HG03354 (cell line): Measurements from ENCODE around the gene TRPV5.

Experiments used
- ATAC-seq: cut with Tn5 transposase; IDR thresholded peaks from one replicate; pipeline ENCODE4 v1.9.1; 2021; ENCODE audit warnings: mild to moderate bottlenecking; ENCODE audit not compliant: unreplicated experiment, poor library complexity, severe bottlenecking

The TRPV5 gene

DNA sequence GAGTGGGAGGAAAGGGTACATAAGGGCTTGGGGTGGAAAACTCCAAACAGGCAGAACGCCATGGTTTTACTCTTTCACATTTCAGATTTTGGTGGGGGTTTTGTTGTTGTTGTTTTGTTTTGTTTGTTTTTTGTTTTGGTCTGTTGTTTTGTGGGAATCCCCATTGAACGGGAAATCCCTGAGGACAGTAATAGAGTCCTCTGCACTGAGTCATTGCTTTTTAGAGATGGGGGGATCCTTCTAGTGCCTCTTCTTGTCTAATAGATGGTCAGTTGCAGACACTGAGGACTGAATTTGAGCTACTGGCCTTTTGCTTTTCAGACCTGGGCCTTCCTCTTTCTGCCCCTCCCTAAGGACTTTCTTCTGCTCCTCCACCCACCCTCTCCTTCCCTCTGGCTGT lies 20.0 kb downstream of the TRPV5 start:
- no peak for ATAC-seq

DNA sequence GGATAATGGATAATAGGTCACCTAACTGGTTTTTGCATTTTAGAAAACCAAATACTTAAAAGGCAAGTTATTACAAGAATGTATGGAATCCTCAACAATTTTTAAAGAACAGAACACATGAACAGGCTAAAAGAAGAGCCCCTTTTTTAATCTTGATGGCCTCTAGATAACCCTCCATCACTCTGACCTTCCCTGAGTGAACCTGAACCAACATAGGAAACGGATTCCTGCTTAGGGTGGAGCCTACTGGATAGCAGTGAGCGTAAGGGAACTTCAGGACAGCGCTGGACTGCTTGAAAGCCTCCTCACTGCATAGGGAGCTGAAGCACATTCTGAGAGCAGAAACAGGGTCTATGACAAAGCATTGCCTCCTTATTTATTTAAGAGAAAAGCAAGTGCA lies 20.5 kb downstream of the TRPV5 start:
- no peak for ATAC-seq

DNA sequence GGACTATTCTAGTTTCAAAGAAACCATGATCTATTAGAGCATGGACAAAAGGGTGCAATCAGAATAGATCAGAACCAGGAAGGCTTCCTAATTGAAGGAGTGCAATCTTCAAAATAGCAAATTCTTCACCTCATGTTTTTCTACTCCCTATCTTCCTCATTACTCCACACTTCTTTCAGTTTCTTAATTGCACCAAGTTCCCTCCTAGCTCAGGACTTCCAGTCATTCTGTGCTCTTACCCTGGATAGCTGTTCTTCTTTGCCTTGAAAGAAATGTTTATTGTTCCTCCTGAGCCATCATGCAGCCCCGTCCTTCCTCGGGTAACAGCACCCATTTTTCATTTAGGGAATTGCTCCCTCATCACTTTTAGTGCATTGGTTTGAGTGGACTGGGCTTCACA lies 23.1 kb downstream of the TRPV5 start:
- no peak for ATAC-seq

DNA sequence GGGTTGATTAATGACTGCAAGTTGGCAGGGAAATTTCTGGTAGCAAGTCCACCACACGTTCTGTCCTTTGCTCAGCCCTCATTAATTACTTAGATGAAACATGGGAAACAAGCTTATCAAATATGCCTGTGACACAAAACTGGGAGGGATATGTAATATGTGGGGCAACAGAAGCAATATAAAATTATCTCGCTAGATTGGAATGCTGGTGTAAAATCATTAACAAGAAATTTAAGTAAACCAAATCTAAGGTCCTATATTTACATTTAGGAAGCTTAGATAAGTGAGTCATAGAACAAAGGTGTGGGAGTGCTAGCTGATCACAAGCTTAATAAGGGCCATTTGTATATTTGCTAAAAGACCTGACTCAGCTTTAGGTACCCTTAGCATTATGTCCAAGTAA lies 23.5 kb downstream of the TRPV5 start:
- no peak for ATAC-seq

DNA sequence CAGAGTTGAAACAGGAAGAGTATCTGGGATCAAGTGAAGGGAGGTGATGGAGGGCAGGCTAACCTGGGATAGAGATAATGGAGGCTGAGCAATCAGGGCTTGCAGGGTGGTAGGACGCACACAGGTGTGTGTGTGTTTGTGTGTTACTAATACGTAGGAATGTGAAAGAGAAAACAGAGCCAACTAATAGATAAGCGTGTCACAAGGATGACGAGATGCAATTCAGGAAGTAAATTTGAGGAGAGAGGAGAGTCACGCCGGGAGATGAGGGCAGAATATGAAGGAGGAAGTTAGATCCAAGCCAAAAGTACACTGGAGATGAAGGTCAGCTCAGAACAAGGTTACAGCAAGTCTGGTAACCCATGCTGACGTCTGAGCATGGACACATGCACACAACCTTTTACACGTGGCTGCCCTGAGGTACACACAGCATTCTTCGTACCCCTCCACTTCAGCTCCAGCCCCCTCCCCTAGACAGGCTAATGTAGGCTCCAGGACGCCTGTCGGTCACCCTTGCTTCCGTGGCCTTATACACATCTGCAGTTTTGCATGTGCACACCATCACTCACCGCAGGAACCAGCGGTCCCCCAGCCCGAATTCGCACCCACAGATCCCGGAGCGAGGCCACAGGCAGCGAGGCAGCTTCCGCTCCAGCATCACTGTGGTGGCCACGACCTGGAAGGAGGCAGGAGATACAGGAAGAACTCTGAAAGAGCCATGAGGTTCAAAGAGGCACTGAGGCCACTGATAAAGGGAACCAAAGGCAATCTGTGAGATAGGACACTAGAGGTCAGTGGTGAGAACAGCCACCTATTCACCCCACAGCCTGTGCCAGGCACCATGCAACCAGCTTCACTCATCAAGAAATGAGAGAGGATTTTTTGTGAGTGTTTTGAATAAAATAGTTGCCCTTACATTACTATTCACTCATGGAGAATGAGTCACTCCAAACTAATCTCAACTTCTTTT lies 24.3 kb downstream of the TRPV5 start:
- ATAC-seq, result no peak

DNA sequence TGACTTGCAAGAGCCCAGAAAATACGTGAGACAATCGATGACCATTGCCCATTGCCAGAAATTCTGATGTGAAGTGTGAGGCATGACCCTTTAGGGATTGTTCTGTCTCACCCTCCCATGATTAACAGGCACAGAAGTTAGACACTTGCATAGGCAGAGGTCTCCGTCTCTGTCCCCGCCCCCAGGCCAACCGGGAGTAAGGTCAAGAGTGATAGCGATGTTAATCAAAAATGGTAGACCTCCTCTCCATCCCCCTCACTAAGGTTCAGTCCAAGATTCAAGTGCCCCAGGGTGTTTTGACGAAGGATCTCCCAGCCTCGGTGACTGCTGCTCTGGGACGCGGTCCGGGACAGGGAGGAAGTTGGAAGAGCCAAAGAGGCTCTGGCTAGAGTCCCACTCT lies 25.3 kb downstream of the TRPV5 start:
- no peak for ATAC-seq

DNA sequence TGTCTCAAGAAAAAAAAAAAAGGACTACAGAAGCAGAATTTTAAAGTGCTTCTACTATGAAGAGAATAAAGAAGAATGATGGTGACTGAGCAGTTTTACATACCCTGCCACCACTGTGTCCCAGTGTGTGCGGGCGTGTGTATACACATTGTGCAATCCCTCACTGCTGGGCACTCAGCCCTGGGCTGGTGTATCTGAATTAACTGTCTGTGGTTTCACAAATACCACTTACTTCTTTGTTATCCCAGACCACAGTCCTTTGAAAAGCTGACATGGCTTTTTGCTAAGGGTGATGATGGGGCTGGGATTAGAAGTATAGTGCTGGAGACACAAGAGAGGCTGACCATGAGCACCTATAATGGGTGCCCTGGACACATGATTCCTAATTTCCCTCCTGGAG lies 26.9 kb downstream of the TRPV5 start:
- no peak for ATAC-seq

DNA sequence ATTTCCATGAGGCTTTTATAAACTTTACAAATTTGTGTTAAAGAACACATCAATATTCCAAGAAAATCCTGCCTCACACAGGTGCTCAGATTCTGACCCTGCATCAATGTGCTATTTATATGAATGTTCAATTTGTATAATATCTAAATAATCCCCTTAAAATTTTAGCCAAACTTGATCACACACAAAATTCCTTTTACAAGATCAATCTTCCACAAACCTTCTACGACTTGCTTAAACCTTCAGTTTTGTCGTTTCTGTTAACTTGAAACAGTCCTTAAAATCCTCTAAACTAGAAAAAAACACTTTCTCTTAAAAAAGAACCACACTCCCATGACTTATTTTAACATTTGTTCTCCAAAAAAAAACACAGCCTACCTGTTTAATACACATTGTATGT lies 27.8 kb downstream of the TRPV5 start:
- ATAC-seq, result no peak

DNA sequence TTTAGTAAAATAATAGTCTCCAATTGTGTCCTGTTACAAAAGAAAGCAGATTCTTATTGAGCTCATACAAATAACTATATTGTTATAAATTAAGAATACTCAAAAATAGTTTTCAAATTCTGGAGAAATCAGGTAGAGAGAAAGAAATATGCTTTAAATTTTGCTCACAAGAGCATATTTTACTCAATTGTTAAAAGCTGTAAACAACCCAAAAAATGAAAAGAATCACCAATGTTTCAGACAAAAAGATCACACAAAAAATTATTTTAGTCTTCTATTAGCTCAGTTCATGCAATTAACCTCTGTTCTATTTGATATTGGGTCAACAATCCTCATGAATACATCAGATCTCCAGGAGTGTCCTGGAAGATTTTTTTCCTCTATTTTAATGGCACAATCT lies 29.4 kb downstream of the TRPV5 start:
- no peak for ATAC-seq

DNA sequence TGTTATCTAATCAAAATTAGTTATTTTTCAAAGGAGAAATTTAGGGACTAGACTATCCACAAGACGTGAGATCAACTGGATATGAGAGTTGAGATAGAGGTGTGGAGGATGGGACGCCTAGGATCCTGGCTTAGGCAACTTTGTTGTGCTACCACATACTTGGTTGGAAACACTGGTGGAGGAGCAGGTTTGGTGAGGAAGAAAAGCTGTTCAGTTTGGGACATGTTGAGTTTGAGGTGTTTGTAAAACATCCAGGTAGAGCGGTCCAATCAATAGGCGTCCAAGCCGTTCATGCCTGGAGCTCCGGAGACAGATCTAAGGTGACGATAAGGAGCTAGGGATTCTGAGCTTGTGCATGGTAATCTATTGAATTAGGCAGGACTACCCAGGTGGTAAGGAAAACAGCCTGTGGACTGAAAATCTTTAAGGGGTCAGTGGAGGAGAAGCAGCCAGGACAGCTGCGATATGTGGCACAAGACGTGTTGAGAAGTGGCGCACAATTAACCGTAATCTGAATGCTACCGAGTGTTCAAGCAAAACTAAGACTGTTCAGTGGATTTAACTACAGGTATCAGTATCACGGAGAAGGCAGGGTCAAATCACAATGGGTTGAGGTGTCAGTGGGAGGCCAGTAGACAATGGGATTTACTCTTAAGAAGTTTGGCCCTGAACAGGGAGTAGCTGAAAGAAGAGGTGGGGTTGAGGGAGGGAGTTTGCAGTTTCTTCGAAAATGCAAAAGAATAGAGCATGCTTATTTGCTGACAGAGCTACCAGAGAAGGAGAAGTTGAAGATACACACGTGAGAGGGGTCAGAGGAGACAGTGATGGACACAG lies 31.9 kb downstream of the TRPV5 start:
- no peak for ATAC-seq

DNA sequence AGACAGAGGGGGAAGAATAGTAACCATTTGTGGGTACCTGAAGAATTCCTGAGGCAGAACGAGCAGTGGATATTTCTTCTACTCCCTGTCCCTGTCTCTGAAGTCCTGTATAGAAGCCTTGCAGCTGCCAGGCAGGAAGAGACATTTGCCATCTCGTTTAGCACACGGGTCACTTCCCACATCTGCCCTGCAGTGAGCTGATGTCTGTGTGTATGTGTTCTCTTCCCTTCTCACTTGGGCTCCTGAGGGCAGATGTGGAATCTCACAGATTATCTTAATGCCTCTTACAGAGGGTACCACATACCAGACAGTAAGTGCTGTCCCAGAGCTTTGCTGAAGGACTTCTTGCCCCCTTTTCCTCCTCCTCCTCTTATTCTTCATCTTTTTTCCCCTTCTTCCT lies 33.9 kb downstream of the TRPV5 start:
- ATAC-seq, result no peak

DNA sequence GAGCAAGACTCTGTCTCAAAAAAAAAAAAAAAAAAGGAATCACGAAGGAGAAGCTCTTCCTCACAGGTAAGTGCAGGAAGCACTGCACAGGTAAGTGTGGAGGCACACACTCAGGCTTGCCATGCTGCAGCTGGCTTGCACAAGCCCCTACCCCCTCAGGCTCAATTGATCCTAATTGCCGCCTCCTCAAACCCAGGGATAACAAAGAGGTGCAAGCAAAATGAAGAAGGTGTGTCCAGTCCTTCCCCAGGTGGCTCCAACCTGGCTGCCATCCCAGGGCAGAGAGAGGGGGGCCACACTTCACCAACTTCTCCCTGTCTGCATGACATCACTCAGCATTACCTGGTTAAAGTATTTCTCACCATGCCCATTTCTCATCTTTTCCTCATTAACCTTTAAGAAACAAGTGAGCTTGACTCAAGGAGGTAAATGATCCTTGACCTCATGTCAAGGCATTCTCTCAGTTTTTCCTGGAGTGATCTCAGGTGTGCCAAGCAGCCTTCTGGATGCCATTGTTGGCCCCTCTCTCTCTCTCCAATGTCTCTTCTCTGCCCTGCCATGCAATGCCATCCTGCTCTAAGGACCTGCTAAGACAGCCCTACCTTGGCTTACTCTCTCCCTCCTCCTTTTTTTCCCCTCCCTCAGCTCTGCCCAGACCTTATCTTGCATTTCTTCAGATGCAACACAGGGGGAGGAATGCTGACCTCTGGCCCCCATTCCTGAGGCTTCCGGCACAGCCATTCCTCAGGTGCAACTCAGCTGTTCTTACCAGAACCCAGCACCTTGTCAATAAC lies 35.0 kb downstream of the TRPV5 start:
- ATAC-seq, result no peak

DNA sequence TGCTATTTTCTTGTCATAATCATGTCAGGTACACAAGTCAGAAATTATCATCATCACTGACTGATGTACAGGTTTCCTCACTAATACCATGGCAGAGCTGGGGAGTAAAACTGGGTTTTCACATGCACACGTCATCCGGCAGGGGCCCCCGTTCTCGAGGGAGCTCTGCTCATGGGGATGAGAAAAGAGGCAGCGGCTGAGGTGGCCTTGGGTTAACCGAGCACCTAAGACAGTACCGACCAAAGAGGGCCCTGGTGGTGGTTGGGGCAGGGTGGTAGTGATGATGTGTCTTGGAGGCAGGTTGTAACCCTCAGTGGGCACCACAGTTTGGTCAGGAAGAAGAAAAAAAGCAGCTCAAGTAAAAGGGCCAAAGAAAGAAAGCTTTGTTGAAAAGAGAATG lies 35.9 kb downstream of the TRPV5 start:
- no peak for ATAC-seq

DNA sequence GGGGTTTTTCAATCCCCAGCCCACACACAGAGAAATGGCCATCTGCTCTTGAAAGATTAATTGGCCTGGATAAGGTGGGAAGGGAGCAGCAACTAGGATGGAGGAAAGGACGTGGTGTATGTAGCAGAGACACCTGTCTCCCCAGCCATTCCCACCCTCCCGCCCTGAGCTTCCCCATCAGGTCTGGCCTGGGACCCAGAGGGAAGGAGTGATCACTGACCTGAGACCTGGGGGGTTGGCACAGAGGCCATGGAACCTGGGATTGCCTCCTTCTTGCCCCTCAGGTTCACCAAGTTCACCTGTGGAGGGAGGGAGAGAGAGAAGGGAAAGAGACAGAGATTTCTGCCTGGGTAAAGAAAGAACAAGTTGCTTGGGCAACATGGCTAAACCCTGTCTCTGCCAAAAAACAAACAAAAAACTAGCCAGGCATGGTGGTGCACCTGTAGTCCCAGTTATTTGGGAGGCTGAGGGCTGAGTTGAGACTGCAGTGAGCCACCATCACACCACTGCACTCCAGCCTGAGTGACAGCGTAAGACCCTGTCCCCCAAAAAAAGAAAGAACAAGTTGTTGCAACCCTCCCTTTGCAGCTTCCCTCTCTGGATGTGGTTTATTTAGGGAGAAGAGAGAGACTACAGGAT lies 36.7 kb downstream of the TRPV5 start:
- no peak for ATAC-seq

DNA sequence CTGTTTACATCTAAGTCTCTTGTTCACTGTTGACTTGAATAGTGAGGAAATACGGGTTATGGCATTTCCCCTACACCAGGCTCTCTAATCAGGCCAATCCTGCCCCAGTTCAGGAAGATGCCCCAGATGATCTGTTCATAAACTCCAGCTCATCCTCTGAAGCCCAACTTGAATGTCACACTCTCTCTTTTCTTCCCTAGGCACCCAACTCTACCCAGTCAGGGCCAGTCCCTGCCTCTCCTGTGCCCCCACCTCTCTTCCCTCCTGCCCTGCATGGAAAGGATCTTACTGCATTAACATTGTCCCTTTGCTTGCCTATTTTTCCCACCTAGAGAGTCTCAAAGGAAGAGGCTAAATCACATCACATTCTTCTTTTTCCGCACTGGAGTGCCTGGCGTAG lies 37.4 kb downstream of the TRPV5 start:
- ATAC-seq, result no peak

DNA sequence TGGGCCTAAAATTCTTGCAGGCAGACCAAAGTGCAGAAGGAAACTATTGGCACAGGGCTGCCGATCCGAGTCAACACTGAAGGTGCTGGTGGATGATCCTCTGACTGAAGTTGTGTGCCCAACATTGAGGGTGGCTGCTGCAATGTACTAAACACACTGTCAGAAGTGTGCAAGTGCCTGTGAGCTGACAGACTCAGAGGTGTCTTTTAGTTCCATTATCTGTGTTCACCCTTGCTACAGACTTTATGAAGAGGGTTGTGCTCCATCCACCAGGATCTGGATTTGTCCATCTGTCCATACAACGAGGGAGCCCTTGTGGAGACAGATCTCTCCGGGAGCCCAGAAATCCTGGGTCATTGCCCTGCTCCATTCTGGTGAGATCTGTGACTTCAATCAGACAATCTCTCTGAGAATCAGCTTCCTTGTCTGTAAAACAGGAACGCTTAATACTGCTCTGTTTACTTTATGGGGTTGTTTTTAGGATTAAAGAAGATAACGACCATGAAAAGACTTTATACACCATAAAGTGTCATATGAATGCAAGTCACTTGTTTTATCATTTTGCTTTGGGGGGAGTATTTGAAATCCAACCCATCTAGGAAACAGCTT lies 38.5 kb downstream of the TRPV5 start:
- no peak for ATAC-seq

DNA sequence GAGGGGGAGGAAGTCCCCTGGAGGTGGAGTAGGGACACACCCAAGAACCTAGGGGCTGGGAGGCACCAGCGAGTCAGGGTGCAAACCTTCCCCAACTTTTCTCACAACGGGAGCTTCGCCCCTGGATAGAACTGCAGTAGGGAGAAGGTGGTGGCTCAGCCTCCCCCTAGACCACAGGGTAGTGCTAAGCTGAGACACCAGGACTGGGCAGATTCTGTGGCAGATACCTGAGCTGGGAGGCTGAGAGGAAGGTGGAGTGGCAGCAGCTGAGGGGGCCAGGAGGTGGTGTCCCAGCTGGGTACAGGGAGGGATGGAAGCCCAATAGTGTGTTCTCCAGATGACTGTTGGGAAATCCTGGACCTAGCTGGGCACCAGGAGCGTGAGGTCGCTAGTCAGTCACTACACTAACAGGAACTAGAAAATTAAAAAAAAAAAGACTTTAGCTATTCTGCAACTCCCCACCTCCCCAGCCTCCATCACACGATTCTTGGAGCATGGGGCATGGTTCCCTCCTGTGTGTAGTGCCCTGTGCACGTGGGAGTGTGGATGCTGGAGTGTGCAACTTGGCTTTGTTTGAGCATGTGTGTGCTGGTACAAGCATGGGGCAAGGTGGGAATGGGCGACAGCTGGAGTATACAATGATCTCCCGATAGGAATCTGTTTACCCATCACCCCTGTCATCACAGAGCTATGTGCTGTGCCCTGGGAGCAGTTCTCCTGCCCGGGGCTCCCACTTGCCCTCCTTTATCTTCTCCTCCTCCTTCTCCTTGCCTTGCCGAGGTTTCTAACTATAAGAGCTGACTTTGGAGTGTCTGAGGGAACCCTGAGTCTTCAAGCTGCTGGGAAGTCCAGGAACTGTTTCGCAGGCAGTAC lies 39.2 kb downstream of the TRPV5 start:
- ATAC-seq, result no peak

DNA sequence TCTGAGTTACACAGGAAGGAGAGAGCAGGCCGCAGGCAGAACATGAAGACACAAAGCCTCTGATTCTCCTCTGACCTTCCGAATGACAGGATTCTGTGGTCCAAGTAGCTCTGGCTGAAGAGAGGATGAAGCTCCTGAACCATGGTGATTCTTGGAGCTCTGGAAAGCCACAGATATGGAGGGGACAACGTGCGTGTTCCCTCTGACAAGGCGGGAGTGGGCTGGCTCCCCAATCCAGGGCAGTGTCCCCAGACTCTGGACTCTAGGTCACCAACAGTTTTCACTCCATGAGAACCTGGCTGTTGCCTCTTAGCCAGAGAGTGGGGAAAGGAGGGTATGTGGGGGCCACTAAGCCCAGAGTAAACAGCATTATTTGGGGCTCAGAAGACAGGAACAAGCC lies 40.6 kb downstream of the TRPV5 start:
- no peak for ATAC-seq
